IPS-18c (cell line): ENCODE data around the gene FHOD3.
"Not testable (repeated sequence)": the region's sequence is repeated elsewhere in the genome, so short reads cannot be mapped to it uniquely, and the experiment has no call there.

ENCODE experiments used
- H3K4me3 ChIP-seq: 2 replicates; pipeline ENCODE4 v1.7.0; 2013; ENCODE audit warnings: low read depth, mild to moderate bottlenecking, low read length, moderate library complexity; ENCODE audit not compliant: insufficient read depth
- H3K9me3 ChIP-seq: one replicate; pipeline ENCODE4 v1.6.1; 2013; ENCODE audit warnings: mild to moderate bottlenecking, low read length, moderate library complexity; ENCODE audit not compliant: control insufficient read depth, insufficient read depth

The FHOD3 gene

GRCh38 chr18:36539674-36540231 lies 242.2 kb downstream of the FHOD3 start:
- no peak overlapping the region for H3K4me3 ChIP-seq
- no peaks in the 10 kb centered on the region for H3K9me3 ChIP-seq

- no peak overlapping the region for H3K4me3 ChIP-seq
Observed at GRCh38 chr18:36543030-36543429, 245.5 kb downstream of the FHOD3 start.

GRCh38 chr18:36543991-36544725 lies 246.6 kb downstream of the FHOD3 start:
- H3K4me3 ChIP-seq: no peak overlapping the region
- H3K9me3 ChIP-seq: no peaks in the 10 kb centered on the region

More at GRCh38 chr18:36543030-36543429, 245.5 kb downstream of the FHOD3 start:
- no peaks in the 10 kb centered on the region for H3K9me3 ChIP-seq

GRCh38 chr18:36545821-36546427 lies 248.4 kb downstream of the FHOD3 start:
- H3K9me3 ChIP-seq: no peaks in the 10 kb centered on the region

GRCh38 chr18:36546876-36547275 lies 249.4 kb downstream of the FHOD3 start:
- no peak overlapping the region; the same call in 1 of the 2 replicates for H3K4me3 ChIP-seq
- no peaks in the 10 kb centered on the region for H3K9me3 ChIP-seq

More at GRCh38 chr18:36545821-36546427, 248.4 kb downstream of the FHOD3 start:
- H3K4me3 ChIP-seq: no peak overlapping the region

GRCh38 chr18:36547544-36547943 lies 250.0 kb downstream of the FHOD3 start:
- no peak overlapping the region for H3K4me3 ChIP-seq

GRCh38 chr18:36551274-36551673 lies 253.8 kb downstream of the FHOD3 start:
- not testable (repeated sequence) for H3K4me3 ChIP-seq, H3K9me3 ChIP-seq

More at GRCh38 chr18:36547544-36547943, 250.0 kb downstream of the FHOD3 start:
- H3K9me3 ChIP-seq: no peaks in the 10 kb centered on the region

GRCh38 chr18:36558234-36558633 lies 260.7 kb downstream of the FHOD3 start:
- no peaks in the 10 kb centered on the region for H3K9me3 ChIP-seq
- no peak overlapping the region for H3K4me3 ChIP-seq

- H3K4me3 ChIP-seq: no peak overlapping the region
- H3K9me3 ChIP-seq: no peaks in the 10 kb centered on the region
Observed at GRCh38 chr18:36559149-36559857, 261.8 kb downstream of the FHOD3 start.

- no peak overlapping the region for H3K4me3 ChIP-seq
- no peaks in the 10 kb centered on the region for H3K9me3 ChIP-seq
Observed at GRCh38 chr18:36560187-36560586, 262.7 kb downstream of the FHOD3 start.

GRCh38 chr18:36561046-36561445 lies 263.5 kb downstream of the FHOD3 start:
- Histone ChIP-seq H3K4me3 (no peak overlapping the region), H3K9me3 (no peaks in the 10 kb centered on the region)

GRCh38 chr18:36564841-36565240 lies 267.3 kb downstream of the FHOD3 start:
- H3K4me3 ChIP-seq: no peak overlapping the region
- no peaks in the 10 kb centered on the region for H3K9me3 ChIP-seq

- H3K9me3 ChIP-seq: no peaks in the 10 kb centered on the region
- no peak overlapping the region for H3K4me3 ChIP-seq
Observed at GRCh38 chr18:36567800-36568199, 270.3 kb downstream of the FHOD3 start.

- no peak overlapping the region for H3K4me3 ChIP-seq
- H3K9me3 ChIP-seq: no peaks in the 10 kb centered on the region
Observed at GRCh38 chr18:36568487-36568886, 271.0 kb downstream of the FHOD3 start.

GRCh38 chr18:36572135-36572856 lies 274.8 kb downstream of the FHOD3 start:
- no peak overlapping the region for H3K4me3 ChIP-seq
- H3K9me3 ChIP-seq: no peaks in the 10 kb centered on the region

GRCh38 chr18:36576339-36576738 lies 278.8 kb downstream of the FHOD3 start:
- Histone ChIP-seq H3K4me3 (no peak overlapping the region), H3K9me3 (no peaks in the 10 kb centered on the region)
